Measurements from ENCODE around the gene PPIB. TPM values are rescaled to one million over a fixed set of nuclear protein-coding genes. Genes with fewer than 3 reads are reported as not detected.
A peak's percentile ranks its signal among the peaks of the same experiment; 100 is the strongest.

PPIB gene
- 100 to 1,000 TPM; 367 to 656 TPM for total RNA-seq

DNA sequence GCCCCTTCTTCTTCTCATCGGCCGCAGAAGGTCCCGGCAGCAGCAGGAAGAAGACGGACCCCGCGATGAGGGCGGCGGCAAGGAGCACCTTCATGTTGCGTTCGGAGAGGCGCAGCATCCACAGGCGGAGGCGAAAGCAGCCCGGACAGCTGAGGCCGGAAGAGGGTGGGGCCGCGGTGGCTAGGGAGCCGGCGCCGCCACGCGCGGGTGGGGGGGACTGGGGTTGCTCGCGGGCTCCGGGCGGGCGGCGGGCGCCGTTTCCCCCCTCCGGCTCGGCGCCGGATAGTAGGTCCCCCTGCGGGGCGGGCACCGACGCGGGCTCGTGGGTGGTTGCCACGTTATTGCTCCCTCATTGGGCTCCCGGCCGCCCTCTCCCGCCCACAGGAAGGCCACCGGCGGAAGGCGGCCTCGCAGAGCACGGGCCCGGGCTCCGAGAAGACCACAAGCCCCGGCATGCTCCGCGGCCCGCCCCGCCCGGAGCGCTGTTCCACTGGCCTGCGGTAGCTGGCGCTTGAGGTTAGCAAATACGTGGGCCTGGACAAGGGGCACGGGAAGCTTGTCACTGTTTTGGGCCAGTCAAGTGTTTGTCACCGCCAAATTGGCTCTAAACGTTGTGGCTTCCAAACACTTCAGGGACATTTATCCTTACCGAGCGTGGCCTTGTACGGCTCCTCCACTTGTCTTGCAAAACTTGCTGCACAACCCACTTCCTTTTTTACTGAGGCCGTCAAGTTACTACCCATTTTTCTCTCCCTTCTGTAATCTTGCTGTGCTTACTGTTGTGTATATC is at the start of gene PPIB:
Gene PPIB (minus strand): TSS at position 154 of the 790 bp plus-strand sequence. CDS start 36 bp downstream, at position 118.
- Histone ChIP-seq H3K9ac (ENCODE audit: low read depth in 2 of 2, low read length in 2 of 2) (peak within 1 kb of the TSS; percentile 77 to 92), H3K27ac (peak within 1 kb of the TSS; percentile 82), H3K36me3 (peaks cover 25% of the 10 kb centered on the region), H3K9me3 (no peaks in the 10 kb centered on the region), H3K4me3 (peak within 1 kb of the TSS; percentile 83), H3K27me3 (no peaks in the 10 kb centered on the region), H3K4me1 (peaks cover 7% of the 10 kb centered on the region)
- intact Hi-C loops (cut with DNase I) = no loop called here
- DNase-seq = peak; percentile 97
- TF ChIP-seq, protein P1, sequence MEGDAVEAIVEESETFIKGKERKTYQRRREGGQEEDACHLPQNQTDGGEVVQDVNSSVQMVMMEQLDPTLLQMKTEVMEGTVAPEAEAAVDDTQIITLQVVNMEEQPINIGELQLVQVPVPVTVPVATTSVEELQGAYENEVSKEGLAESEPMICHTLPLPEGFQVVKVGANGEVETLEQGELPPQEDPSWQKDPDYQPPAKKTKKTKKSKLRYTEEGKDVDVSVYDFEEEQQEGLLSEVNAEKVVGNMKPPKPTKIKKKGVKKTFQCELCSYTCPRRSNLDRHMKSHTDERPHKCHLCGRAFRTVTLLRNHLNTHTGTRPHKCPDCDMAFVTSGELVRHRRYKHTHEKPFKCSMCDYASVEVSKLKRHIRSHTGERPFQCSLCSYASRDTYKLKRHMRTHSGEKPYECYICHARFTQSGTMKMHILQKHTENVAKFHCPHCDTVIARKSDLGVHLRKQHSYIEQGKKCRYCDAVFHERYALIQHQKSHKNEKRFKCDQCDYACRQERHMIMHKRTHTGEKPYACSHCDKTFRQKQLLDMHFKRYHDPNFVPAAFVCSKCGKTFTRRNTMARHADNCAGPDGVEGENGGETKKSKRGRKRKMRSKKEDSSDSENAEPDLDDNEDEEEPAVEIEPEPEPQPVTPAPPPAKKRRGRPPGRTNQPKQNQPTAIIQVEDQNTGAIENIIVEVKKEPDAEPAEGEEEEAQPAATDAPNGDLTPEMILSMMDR (IDR thresholded peaks at IDR 0.05) = peak; percentile 32

DNA sequence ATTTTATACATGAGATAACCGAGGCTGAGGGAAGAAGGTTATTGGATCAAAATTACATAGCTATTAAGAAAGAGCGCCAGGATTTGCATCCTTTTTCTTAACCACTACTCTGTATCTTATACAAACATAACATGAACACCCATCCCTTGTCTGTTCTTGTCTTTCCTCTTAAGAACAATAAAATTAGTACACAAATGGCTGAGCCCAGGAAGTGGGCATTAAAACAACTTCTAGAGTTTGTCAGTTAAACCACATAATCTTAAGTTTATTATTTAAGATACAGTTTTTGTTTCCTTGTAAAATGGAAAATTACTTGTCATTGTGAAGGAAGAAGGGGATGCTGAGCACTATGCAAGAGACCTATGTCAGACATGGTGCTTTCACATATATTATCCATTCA is 48.9 kb upstream of the PPIB start:
- intact Hi-C loops (cut with DNase I) = loop anchor here (5.0 kb wide), 1 partner anchor 146 kb away; the partner anchor contains the start of gene CSNK1G1
- Histone ChIP-seq H3K9me3 (no peaks in the 10 kb centered on the region), H3K4me3 (no peak overlapping the region), H3K27ac (no peak overlapping the region), H3K36me3 (no peaks in the 10 kb centered on the region), H3K9ac (ENCODE audit: low read depth in 2 of 2, low read length in 2 of 2) (no peak overlapping the region), H3K4me1 (peaks cover 4% of the 10 kb centered on the region), H3K27me3 (no peaks in the 10 kb centered on the region)
- TF ChIP-seq, protein P1 (IDR thresholded peaks at IDR 0.05) = no peak
- DNase-seq = no peak

DNA sequence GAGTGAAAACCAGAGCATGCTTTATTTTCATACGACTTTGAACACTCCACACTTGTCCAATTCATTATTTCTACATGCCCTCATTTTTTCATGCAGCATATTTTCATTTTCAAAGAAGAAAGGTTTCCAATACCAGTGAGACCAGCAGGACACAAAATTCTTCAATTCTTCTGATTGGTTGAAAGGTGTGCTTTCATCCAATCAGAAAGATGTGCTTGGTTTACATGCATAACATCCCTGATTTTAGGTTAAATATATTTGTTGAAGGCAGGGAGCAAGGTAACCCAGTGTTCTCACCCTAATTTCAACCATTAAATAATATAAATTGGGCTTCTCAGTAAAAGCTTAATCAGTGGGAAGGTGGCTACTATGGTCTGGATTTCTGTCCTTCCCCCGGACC is 47.5 kb upstream of the PPIB start:
- H3K27me3 ChIP-seq = no peaks in the 10 kb centered on the region
- H3K9me3 ChIP-seq = no peaks in the 10 kb centered on the region
- DNase-seq = no peak
- no peak overlapping the region for H3K4me3 ChIP-seq
- H3K4me1 ChIP-seq = no peaks in the 10 kb centered on the region
- H3K27ac ChIP-seq = no peak overlapping the region
- intact Hi-C loops (cut with DNase I) = loop anchor here (5.0 kb wide), 1 partner anchor 147 kb away; the partner anchor contains the start of gene CSNK1G1
- TF ChIP-seq, protein P1 (IDR thresholded peaks at IDR 0.05) = no peak
- no peaks in the 10 kb centered on the region for H3K36me3 ChIP-seq
- no peak overlapping the region for H3K9ac ChIP-seq (ENCODE audit: low read depth in 2 of 2, low read length in 2 of 2)

DNA sequence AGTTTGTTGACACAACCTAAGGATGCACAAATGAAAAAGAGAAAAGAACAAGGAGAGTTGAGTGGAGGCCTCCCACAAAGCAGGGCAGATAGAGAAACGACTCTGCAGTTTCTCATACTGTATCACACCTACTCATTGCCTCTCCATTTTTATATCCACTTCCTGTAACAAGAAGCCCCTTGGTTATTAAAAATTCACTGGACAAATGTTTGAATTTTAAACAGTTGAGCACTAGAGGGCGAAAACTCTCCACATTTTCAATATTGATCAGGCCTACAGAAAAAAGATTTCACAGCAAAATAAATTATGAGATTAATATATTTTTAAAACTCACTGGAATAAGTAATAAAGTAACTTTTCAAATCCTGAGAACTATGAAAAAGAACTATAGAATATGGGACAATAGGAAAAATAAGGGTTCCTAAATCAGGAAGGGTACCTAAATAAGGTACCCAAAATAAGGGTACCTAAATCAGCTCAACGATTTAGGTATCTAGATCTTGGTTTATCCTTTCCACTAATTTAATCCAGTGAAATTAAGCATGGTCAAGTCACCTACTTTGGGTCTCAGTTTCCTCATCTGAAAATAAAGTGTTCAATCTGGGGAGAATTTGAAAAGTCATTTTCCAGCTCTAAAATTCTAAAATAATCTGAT is 47.0 kb upstream of the PPIB start:
- no peaks in the 10 kb centered on the region for H3K27me3 ChIP-seq
- no peak overlapping the region for H3K9ac ChIP-seq (ENCODE audit: low read depth in 2 of 2, low read length in 2 of 2)
- intact Hi-C loops (cut with DNase I) = loop anchor here (5.0 kb wide), 1 partner anchor 147 kb away; the partner anchor contains the start of gene CSNK1G1
- no peak overlapping the region for H3K4me3 ChIP-seq
- no peaks in the 10 kb centered on the region for H3K4me1 ChIP-seq
- DNase-seq = no peak
- H3K27ac ChIP-seq = no peak overlapping the region
- no peaks in the 10 kb centered on the region for H3K36me3 ChIP-seq
- TF ChIP-seq, protein P1 (IDR thresholded peaks at IDR 0.05) = no peak
- no peaks in the 10 kb centered on the region for H3K9me3 ChIP-seq

DNA sequence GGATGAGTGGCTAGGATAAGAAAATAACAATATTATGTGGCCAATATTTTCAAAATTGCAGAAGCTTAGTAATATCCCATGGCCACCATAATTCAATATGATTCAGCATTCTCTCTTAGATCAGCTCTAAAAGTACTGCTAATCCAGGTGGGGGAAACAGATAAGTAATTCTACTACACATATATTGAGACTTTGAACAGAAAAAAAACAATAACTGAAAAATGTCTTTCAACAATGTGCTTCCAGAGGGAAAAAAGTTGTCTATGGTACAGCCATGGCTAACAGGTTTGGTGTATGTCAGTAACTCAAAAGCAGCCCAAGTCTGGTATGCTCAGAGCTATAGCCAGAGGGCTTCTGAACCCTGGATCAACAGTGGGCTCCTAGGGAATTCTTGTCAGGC is 42.4 kb upstream of the PPIB start:
- Histone ChIP-seq H3K9ac (ENCODE audit: low read depth in 2 of 2, low read length in 2 of 2) (no peak overlapping the region), H3K36me3 (no peaks in the 10 kb centered on the region), H3K27me3 (no peaks in the 10 kb centered on the region), H3K4me1 (no peaks in the 10 kb centered on the region), H3K27ac (no peak overlapping the region), H3K4me3 (no peak overlapping the region), H3K9me3 (no peaks in the 10 kb centered on the region)
- TF ChIP-seq, protein P1 (IDR thresholded peaks at IDR 0.05) = no peak
- DNase-seq = no peak
- intact Hi-C loops (cut with DNase I) = no loop called here

All from colonic mucosa (tissue), 4 donors.